ENCODE data around the gene HMGCLL1. TPM values are rescaled to one million over a fixed set of nuclear protein-coding genes. Genes with fewer than 3 reads are reported as not detected.

The HMGCLL1 gene
- total RNA-seq, 1 donor from 2014 or later, result 0.17 TPM

GRCh38 chr6:55388211-55388610 lies 190.8 kb downstream of the HMGCLL1 start:
- H3K9me3 Mint-ChIP-seq (ENCODE audit: low read depth), result no peaks in the 10 kb centered on the region
- H3K27me3 Mint-ChIP-seq (ENCODE audit: low read depth), result peaks cover 10% of the 10 kb centered on the region
- no peak for TF ChIP-seq CTCF (IDR thresholded peaks at IDR 0.05)
- H3K4me1 Mint-ChIP-seq (ENCODE audit: low read depth), result no peaks in the 10 kb centered on the region
- no peak for DNase-seq (ENCODE audit: low spot score)
- no peaks in the 10 kb centered on the region for H3K36me3 Mint-ChIP-seq (ENCODE audit: low read depth)
- no peak overlapping the region for H3K27ac Mint-ChIP-seq (ENCODE audit: unreplicated experiment)
- no peak overlapping the region for H3K4me3 Mint-ChIP-seq (ENCODE audit: unreplicated experiment)
